Fibroblast of skin of scalp (primary cell): Measurements from ENCODE around the gene CPA5.
A peak's percentile ranks its signal among the peaks of the same experiment; 100 is the strongest.

Experiments used
- DNase-seq: peaks from one replicate; pipeline ENCODE4 v3.0.0-alpha.2; 2013

The CPA5 gene

DNA sequence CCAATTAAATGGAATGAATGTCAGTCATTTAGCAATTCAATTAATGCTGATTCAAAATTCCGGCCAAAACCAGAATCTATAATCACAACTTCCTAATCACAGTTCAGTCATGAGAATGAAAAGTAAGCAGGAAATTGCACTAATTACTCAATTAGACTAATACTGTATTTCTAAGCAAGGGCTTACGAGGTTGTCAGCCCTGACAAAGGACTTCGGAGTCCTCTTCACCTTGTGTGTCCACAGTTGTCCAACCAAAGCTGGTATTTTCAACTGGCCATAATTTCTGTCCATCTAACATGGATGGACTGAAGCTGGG is 53.1 kb downstream of the CPA5 start:
- DNase-seq, result no peak

DNA sequence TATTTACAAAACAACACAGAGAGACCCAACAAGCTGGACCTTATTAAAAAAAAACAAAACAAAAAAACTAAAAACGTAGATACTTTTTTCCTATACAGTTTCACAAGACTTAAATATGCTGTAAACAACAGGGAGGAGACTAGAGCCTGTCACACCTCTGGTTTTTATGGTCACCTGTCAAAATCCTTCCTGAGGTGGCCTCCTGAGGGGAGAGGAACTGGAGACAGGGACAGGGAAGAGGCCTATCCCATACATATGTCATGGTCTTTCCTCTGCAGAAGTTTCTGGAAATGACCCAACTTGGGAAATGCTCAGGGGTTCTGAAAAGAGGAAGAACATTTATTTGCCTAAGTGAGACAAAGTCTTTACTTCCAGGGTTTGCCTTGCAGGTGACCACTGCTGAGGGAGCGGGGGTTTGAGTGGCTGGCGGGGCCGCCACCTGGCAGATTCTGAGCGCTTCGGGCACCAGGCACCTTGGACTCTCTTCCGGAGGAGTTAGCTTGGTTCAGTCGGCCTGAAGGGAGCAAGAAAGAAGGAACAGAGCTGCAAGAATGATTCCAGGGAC is 54.0 kb downstream of the CPA5 start:
- no peak for DNase-seq

DNA sequence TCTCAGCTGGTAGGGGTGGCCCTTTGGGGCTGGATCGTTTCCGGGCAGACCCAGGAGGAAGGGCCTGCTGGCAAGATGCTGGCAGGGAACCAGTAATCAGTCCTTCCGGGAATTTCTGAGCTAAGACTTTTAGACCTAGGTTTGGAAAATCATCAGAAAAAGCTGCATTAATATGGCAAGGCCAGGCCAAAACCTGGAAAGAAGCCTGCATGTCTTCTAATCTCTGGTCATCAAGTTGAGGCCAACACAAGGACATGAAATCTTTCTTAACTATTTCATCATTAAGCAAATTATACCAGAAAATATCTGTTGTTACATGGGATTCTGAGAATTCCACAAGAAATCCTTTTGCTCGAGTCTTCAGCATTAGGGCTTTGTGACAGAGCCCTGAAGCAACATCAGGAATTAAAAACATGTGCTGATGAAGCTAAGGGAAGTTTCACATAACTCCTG is 55.5 kb downstream of the CPA5 start:
- peak; percentile 96 for DNase-seq

DNA sequence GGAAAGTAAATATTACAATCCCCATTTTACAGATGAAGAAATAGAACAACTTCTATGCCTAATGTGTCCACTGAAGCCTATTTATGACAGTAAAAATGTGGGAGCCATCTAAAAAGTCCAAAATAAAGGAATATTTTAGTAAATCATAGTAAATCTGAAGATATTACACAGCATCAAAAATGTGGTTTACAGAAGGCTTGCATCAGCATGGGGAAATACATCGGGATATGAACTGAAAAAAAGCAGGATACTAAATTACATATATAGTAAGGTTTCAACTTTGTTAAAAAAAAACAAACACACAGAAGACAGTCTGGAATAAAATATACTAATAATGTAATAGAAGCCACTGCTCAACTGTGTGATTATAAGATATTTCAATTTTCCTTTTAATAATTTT is 56.5 kb downstream of the CPA5 start:
- peak; percentile 62 for DNase-seq

DNA sequence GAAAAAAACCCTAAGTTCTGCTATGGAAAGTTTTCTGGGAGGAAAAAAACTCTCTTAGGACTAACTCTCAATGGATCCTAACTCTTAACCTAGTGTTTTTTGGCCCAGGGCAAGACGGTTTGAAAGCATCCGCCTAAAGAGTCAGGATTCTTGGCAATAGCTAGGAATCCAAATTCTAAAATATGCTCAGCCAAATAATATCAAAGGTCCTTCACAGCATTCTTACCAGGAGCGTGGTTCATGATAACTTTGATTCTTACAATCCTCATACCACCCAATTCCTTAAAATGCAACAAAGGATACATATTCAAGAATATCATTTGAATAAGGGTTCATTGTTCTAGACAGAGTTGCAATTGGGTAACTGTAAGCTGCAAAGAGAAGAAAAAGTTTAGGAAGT is 57.0 kb downstream of the CPA5 start:
- DNase-seq, result peak; percentile 24

DNA sequence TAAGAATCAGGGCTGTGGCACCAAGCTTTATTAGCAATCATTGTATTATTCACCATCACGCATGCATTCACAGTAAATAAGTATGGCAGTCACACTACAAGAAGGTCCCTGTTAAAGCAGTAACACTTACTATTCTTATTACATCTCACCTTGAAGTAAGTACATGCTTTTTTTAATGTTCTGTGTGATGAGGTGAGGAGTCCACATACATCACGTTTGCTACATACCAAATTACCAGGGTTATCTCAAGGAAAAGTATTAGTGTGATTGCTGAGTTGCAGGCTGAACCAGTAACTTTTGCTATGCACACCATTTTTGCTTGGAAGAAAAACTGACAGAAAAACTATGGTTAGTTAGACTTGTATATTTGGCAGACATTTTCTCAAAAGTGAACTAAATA is 60.4 kb downstream of the CPA5 start:
- no peak for DNase-seq

DNA sequence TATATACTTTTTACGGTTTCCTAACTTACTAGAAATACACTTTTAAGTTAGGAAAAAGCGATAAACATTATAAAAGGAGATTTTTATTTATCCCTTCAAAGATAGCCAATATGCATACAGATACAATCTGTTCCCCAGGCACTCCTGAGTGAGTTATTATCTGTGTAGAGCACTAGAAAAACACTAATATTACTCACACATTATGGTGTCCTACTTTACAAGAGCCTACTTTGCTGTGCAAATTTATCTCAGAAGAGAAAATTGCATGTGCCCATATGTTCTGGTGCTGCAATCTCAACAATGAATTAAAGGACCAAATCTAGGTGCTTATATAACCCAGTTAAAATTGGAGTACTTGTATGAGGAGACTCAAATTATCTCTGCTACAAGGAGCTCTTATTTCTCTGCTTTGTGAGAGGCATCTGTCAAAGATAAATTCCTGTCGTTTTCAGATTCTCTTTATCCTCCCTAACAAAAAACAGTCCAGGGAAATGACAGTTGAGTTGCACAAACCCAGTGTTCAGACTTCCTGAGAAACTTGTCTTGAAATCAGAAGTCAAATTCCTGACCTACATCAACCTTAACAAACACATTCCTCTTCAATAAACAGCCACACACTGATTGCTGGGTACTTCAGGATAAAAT is 64.6 kb downstream of the CPA5 start:
- no peak for DNase-seq

DNA sequence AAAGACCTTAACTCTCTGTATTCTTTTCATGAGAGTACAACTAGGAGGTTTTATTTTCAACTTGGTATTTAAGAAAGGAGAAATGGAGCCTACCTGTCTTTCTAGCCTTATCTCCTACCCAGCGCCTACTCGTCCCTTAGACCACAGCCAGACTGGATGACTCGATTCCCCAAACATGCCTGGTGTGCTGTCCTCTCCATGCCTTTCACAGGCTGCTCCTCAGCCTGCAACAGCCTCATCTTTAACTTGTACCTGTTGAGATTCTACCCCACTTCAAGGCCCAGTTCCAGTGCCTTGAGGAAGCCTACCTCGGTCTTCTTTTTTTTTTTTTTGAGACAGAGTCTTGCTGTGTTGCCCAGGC is 65.1 kb downstream of the CPA5 start:
- no peak for DNase-seq

DNA sequence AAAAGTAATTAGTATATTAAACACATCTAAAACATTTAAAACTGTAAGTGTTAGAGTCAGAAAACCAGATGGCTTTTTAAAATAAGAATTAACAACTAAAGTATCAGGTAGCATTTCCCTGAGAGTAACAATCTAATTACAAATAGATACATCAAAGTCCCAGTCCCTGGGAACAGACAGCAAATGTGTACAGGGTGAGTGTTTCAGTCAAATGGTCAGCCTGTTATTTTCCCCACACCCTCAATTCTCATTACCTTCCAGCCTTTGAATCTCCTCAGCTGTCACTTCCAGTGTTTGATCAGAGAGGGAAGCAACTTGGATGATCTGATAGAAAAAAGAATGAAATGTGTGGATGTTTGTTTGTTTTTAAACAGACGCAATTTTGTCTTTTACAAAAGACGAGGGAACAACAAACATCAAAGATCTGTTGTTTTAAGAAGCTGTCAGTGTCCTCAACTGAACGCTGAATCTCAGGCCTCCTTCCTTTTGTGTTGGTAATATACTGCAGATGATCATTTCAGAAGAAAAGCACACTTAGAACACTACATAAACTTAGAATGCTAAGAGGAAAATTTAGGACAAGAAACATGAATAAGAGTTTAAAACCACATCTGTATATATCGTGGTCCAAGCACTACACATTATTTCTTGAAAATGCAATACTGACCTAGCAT is 66.4 kb downstream of the CPA5 start:
- DNase-seq, result no peak

DNA sequence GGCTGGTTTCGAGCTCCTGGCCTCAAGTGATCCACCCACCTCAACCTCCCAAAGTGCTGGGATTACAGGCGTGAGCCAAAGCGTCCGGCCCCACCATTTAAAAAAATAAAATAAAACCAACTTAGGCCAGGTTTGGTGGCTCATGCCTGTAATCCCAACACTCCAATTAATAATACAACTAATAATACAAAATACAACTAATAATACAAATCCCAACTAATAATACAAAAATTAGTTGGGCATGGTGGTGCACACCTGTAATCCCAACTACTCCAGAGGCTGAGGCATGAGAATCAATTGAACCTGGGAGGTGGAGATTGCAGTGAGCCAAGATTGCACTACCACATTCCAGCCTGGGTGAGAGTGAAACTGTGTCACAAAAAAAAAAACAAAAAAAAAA is 68.6 kb downstream of the CPA5 start:
- no peak for DNase-seq

DNA sequence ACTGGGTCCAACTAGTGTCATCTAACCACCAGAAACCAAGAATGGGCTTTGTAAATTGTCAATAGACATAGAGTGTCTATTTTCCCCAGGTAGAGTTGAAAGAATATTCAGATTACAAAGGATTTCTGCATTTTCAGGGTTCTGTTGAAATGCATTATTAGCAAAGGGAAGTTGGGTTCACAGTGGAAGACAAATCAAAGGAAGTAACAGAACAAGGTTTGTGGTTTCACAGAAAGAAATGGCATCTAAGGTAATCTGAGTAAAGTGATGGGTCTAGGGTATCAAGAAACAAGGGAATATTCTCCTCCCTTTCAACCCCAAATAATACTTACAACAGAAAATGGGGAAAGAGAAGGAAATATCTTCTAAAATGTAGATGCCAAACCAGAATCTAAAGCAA is 70.4 kb downstream of the CPA5 start:
- no peak for DNase-seq

DNA sequence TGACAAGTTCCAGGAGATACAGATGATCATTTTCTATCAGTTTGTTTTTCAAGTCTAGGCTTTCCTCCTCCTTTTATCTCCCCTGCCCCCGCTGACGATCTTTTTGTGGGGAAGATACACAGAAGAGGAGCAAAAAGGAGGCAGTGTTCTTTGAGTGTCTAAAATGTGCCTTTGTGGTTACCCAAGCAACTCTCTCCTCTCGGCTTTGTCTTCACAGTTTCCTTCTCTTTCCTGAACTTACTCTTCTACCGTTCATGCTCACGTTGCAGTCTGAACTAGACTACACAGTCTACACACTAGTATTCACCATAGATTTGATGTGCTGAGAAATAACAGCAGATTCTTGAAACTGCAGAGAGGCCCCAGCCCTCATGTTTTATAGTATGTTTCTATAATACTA is 72.6 kb downstream of the CPA5 start:
- DNase-seq, result no peak

DNA sequence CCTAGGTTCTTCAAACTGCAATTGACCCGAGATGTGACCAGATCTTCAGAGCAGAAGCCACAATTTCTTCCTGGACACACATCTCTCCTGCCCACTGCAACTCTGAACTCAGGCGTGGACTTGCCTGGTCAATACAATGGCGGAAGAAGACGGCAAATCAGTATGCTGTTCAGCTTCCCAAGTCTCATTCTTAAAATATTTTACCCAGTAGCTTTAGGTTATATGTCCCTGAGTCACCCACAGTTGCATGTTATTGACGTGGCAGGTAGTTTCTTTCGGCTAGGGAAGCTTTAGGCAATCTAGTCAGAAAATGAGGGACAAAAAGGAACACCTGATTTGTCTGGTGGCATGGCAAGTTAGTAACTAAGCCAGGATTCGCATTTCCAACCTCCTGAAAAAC is 73.7 kb downstream of the CPA5 start:
- no peak for DNase-seq
